SK-N-SH treated with all-trans-retinoic acid at 6 μM for 48 hours (cell line): ENCODE results near the gene NECTIN3.

Experiments
- ATAC-seq: fragments of 200-7000 bp; cut with Tn5 transposase; 3 replicates; pipeline ENCODE4 v1.9.1; 2020; ENCODE audit warnings: mild to moderate bottlenecking, moderate library complexity
- ARNTL ChIP-seq: fragments of 450-650 bp; formaldehyde crosslinking; IDR thresholded peaks from 2 replicates; pipeline ENCODE4 v1.5.0; 2020; ENCODE audit warnings: low read depth, mild to moderate bottlenecking, moderate library complexity, borderline replicate concordance
- BACH2 ChIP-seq: fragments of 250-450 bp; sonication (Bioruptor Pico); IDR thresholded peaks from 2 replicates; pipeline ENCODE4 v1.9.0; 2021; ENCODE audit warnings: mild to moderate bottlenecking, borderline replicate concordance
- CSDC2 ChIP-seq: fragments of 250-450 bp; sonication (Bioruptor Pico); IDR thresholded peaks from 2 replicates; pipeline ENCODE4 v1.5.0; 2020; ENCODE audit warnings: mild to moderate bottlenecking, moderate library complexity
- GLIS3 ChIP-seq: fragments of 250-450 bp; sonication (Bioruptor Pico); IDR thresholded peaks from 2 replicates; pipeline ENCODE4 v1.5.0; 2020; ENCODE audit warnings: mild to moderate bottlenecking, moderate library complexity
- ISL1 ChIP-seq: fragments of 250-450 bp; sonication (Bioruptor Pico); IDR thresholded peaks from 2 replicates; pipeline ENCODE4 v2.1.2; 2022; ENCODE audit warnings: mild to moderate bottlenecking, moderate library complexity
- PPARA ChIP-seq: fragments of 250-450 bp; sonication (Bioruptor Pico); IDR thresholded peaks from 2 replicates; pipeline ENCODE4 v1.5.0; 2020; ENCODE audit warnings: mild to moderate bottlenecking, borderline replicate concordance
- RARB ChIP-seq: fragments of 250-450 bp; sonication (Bioruptor Pico); IDR thresholded peaks from 2 replicates; pipeline ENCODE4 v1.8.0; 2021; ENCODE audit warnings: mild to moderate bottlenecking, moderate library complexity
- SNAI2 ChIP-seq: fragments of 250-450 bp; sonication (Bioruptor Pico); IDR thresholded peaks from 2 replicates; pipeline ENCODE4 v1.5.0; 2020; ENCODE audit warnings: mild to moderate bottlenecking, moderate library complexity
- TCF4 ChIP-seq: fragments of 250-450 bp; sonication (Bioruptor Pico); IDR thresholded peaks from 2 replicates; pipeline ENCODE4 v1.8.0; 2021; ENCODE audit warnings: mild to moderate bottlenecking, moderate library complexity, borderline replicate concordance
- TOX ChIP-seq: fragments of 250-450 bp; sonication (Bioruptor Pico); IDR thresholded peaks from 2 replicates; pipeline ENCODE4 v1.8.0; 2021; ENCODE audit warnings: mild to moderate bottlenecking, moderate library complexity, borderline replicate concordance
- ZC3H10 ChIP-seq: fragments of 250-450 bp; sonication (Bioruptor Pico); IDR thresholded peaks from 2 replicates; pipeline ENCODE4 v1.5.1; 2021; ENCODE audit warnings: mild to moderate bottlenecking, moderate library complexity
- ZFP3 ChIP-seq: fragments of 250-450 bp; sonication (Bioruptor Pico); IDR thresholded peaks from 2 replicates; pipeline ENCODE4 v1.5.0; 2020; ENCODE audit warnings: mild to moderate bottlenecking, moderate library complexity
- ZFP30 ChIP-seq: fragments of 450-650 bp; formaldehyde crosslinking; IDR thresholded peaks from 2 replicates; pipeline ENCODE4 v1.5.0; 2022; ENCODE audit warnings: mild to moderate bottlenecking, moderate library complexity
- ZNF565 ChIP-seq: fragments of 450-650 bp; formaldehyde crosslinking; conservative IDR thresholded peaks from 2 replicates; pipeline ENCODE4 v1.5.0; 2020; ENCODE audit warnings: low read depth, mild to moderate bottlenecking, moderate library complexity
- ZNF70 ChIP-seq: fragments of 450-650 bp; formaldehyde crosslinking; IDR thresholded peaks from 2 replicates; pipeline ENCODE4 v1.5.0; 2020; ENCODE audit warnings: mild to moderate bottlenecking, moderate library complexity
- ZNF8 ChIP-seq: fragments of 450-650 bp; formaldehyde crosslinking; IDR thresholded peaks from 2 replicates; pipeline ENCODE4 v1.5.0; 2020; ENCODE audit warnings: mild to moderate bottlenecking, moderate library complexity
- TF ChIP-seq, protein P1 (sequence below): fragments of 250-450 bp; sonication (Bioruptor Pico); IDR thresholded peaks from 2 replicates; pipeline ENCODE4 v1.5.0; 2020; ENCODE audit warnings: mild to moderate bottlenecking, moderate library complexity
- TF ChIP-seq, protein P2 (sequence below): fragments of 250-450 bp; sonication (Bioruptor Pico); IDR thresholded peaks from 2 replicates; pipeline ENCODE4 v1.8.0; 2021; ENCODE audit warnings: low read depth, mild to moderate bottlenecking, moderate library complexity, borderline replicate concordance
- TF ChIP-seq, protein P3 (sequence below): fragments of 250-450 bp; sonication (Bioruptor Pico); IDR thresholded peaks from 2 replicates; pipeline ENCODE4 v1.5.1; 2020; ENCODE audit warnings: low read depth, mild to moderate bottlenecking, moderate library complexity
- TF ChIP-seq, protein P4 (sequence below): fragments of 250-450 bp; sonication (Bioruptor Pico); IDR thresholded peaks from 2 replicates; pipeline ENCODE4 v1.8.0; 2020; ENCODE audit warnings: mild to moderate bottlenecking, moderate library complexity, borderline replicate concordance
- TF ChIP-seq, protein P5 (sequence below): fragments of 250-450 bp; sonication (Bioruptor Pico); IDR thresholded peaks from 2 replicates; pipeline ENCODE4 v1.5.1; 2021; ENCODE audit warnings: mild to moderate bottlenecking, moderate library complexity

NECTIN3 gene

DNA sequence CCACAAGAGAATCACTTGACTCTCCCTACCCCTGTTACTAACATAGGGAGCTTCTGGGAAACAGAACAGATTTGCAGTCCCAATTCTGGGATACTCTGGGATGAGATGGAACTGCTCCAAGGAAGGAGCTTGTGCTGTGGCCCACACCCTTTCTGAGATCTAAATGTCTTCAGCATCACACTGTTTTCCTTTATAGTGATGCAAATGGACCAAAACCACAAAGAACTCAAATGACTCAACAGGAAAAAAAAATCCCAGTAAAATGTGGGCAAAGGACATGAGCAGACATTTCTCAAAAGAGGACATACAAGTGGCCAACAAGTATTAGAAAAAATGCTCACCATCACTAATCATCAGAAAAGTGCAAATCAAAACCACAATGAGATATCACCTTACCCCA is 155.6 kb downstream of the NECTIN3 start:
- no peak for TF ChIP-seq TCF4 (CRISPR knock-in tag)
- TF ChIP-seq, protein P1, sequence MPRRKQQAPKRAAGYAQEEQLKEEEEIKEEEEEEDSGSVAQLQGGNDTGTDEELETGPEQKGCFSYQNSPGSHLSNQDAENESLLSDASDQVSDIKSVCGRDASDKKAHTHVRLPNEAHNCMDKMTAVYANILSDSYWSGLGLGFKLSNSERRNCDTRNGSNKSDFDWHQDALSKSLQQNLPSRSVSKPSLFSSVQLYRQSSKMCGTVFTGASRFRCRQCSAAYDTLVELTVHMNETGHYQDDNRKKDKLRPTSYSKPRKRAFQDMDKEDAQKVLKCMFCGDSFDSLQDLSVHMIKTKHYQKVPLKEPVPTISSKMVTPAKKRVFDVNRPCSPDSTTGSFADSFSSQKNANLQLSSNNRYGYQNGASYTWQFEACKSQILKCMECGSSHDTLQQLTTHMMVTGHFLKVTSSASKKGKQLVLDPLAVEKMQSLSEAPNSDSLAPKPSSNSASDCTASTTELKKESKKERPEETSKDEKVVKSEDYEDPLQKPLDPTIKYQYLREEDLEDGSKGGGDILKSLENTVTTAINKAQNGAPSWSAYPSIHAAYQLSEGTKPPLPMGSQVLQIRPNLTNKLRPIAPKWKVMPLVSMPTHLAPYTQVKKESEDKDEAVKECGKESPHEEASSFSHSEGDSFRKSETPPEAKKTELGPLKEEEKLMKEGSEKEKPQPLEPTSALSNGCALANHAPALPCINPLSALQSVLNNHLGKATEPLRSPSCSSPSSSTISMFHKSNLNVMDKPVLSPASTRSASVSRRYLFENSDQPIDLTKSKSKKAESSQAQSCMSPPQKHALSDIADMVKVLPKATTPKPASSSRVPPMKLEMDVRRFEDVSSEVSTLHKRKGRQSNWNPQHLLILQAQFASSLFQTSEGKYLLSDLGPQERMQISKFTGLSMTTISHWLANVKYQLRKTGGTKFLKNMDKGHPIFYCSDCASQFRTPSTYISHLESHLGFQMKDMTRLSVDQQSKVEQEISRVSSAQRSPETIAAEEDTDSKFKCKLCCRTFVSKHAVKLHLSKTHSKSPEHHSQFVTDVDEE (CRISPR knock-in tag): no peak
- TF ChIP-seq, protein P2, sequence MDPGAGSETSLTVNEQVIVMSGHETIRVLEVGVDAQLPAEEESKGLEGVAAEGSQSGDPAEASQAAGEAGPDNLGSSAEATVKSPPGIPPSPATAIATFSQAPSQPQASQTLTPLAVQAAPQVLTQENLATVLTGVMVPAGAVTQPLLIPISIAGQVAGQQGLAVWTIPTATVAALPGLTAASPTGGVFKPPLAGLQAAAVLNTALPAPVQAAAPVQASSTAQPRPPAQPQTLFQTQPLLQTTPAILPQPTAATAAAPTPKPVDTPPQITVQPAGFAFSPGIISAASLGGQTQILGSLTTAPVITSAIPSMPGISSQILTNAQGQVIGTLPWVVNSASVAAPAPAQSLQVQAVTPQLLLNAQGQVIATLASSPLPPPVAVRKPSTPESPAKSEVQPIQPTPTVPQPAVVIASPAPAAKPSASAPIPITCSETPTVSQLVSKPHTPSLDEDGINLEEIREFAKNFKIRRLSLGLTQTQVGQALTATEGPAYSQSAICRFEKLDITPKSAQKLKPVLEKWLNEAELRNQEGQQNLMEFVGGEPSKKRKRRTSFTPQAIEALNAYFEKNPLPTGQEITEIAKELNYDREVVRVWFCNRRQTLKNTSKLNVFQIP (CRISPR knock-in tag): no peak
- TF ChIP-seq ARNTL (CRISPR knock-in tag): no peak
- no peak for TF ChIP-seq ZFP30
- TF ChIP-seq ZFP3 (CRISPR knock-in tag): no peak
- TF ChIP-seq GLIS3 (CRISPR knock-in tag): no peak
- TF ChIP-seq PPARA (CRISPR knock-in tag): no peak
- no peak for TF ChIP-seq CSDC2 (CRISPR knock-in tag)
- no peak for TF ChIP-seq RARB
- no peak for TF ChIP-seq ZNF8
- TF ChIP-seq BACH2 (CRISPR knock-in tag): no peak
- TF ChIP-seq, protein P3, sequence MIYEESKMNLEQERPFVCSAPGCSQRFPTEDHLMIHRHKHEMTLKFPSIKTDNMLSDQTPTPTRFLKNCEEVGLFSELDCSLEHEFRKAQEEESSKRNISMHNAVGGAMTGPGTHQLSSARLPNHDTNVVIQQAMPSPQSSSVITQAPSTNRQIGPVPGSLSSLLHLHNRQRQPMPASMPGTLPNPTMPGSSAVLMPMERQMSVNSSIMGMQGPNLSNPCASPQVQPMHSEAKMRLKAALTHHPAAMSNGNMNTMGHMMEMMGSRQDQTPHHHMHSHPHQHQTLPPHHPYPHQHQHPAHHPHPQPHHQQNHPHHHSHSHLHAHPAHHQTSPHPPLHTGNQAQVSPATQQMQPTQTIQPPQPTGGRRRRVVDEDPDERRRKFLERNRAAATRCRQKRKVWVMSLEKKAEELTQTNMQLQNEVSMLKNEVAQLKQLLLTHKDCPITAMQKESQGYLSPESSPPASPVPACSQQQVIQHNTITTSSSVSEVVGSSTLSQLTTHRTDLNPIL: no peak
- TF ChIP-seq SNAI2 (CRISPR knock-in tag): no peak
- ATAC-seq: no peak

DNA sequence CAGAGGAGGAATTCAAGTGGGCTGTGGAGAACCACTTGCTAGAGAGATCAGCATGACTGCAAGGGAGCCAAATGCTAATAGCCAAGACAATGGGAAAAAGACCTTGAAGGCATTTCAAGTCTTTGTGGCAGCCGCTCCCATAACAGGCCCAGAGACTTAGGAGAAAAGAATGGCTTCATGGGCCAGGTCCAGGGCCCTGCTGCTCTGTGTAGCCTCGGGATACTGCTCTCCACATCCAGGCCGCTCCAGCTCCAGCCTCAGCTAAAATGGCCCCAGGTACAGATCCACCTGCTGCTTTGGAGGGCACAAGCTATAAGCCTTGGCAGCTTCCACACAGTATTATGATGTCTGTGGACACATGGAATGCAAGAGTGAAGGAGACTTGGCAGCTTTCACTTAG is 157.7 kb downstream of the NECTIN3 start:
- ATAC-seq: no peak
- TF ChIP-seq, protein P2 (CRISPR knock-in tag): no peak
- TF ChIP-seq SNAI2 (CRISPR knock-in tag) (no peak), RARB (no peak), TCF4 (CRISPR knock-in tag) (no peak), ARNTL (CRISPR knock-in tag) (no peak), ZNF565 (CRISPR knock-in tag) (no peak), ZC3H10 (CRISPR knock-in tag) (no peak), BACH2 (CRISPR knock-in tag) (no peak), ISL1 (CRISPR knock-in tag) (no peak), TOX (no peak), ZNF70 (CRISPR knock-in tag) (no peak), PPARA (CRISPR knock-in tag) (no peak)
- TF ChIP-seq, protein P1 (CRISPR knock-in tag): no peak
- TF ChIP-seq, protein P3: no peak
- TF ChIP-seq, protein P4, sequence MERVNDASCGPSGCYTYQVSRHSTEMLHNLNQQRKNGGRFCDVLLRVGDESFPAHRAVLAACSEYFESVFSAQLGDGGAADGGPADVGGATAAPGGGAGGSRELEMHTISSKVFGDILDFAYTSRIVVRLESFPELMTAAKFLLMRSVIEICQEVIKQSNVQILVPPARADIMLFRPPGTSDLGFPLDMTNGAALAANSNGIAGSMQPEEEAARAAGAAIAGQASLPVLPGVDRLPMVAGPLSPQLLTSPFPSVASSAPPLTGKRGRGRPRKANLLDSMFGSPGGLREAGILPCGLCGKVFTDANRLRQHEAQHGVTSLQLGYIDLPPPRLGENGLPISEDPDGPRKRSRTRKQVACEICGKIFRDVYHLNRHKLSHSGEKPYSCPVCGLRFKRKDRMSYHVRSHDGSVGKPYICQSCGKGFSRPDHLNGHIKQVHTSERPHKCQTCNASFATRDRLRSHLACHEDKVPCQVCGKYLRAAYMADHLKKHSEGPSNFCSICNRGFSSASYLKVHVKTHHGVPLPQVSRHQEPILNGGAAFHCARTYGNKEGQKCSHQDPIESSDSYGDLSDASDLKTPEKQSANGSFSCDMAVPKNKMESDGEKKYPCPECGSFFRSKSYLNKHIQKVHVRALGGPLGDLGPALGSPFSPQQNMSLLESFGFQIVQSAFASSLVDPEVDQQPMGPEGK: no peak
- TF ChIP-seq, protein P5, sequence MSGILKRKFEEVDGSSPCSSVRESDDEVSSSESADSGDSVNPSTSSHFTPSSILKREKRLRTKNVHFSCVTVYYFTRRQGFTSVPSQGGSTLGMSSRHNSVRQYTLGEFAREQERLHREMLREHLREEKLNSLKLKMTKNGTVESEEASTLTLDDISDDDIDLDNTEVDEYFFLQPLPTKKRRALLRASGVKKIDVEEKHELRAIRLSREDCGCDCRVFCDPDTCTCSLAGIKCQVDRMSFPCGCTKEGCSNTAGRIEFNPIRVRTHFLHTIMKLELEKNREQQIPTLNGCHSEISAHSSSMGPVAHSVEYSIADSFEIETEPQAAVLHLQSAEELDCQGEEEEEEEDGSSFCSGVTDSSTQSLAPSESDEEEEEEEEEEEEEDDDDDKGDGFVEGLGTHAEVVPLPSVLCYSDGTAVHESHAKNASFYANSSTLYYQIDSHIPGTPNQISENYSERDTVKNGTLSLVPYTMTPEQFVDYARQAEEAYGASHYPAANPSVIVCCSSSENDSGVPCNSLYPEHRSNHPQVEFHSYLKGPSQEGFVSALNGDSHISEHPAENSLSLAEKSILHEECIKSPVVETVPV (CRISPR knock-in tag): no peak
